Skeletal muscle satellite cell (primary cell): ENCODE measurements around the gene RFTN1.

Source experiments
- H3K27me3 ChIP-seq: 2 replicates; pipeline ENCODE4 v1.7.0; 2013; ENCODE audit warnings: low read length; ENCODE audit not compliant: control insufficient read depth, insufficient read depth
- H3K36me3 ChIP-seq: 2 replicates; pipeline ENCODE4 v1.7.0; 2013; ENCODE audit warnings: mild to moderate bottlenecking, control low read depth, low read length; ENCODE audit not compliant: insufficient read depth
- H3K4me1 ChIP-seq: 2 replicates; pipeline ENCODE4 v1.7.0; 2013; ENCODE audit warnings: low read length; ENCODE audit not compliant: control insufficient read depth, insufficient read depth
- H3K4me2 ChIP-seq: 2 replicates; pipeline ENCODE4 v1.7.0; 2013; ENCODE audit warnings: mild to moderate bottlenecking, low read length
- H3K4me3 ChIP-seq: 2 replicates; pipeline ENCODE4 v1.7.0; 2013; ENCODE audit warnings: low read length
- H3K9ac ChIP-seq: 2 replicates; pipeline ENCODE4 v1.7.0; 2013; ENCODE audit warnings: mild to moderate bottlenecking, low read depth, low read length, moderate library complexity
- H3K9me3 ChIP-seq: replicated peaks from 2 replicates; pipeline ENCODE4 v1.7.0; 2013; ENCODE audit warnings: mild to moderate bottlenecking, control low read depth, low read length

The RFTN1 gene

DNA sequence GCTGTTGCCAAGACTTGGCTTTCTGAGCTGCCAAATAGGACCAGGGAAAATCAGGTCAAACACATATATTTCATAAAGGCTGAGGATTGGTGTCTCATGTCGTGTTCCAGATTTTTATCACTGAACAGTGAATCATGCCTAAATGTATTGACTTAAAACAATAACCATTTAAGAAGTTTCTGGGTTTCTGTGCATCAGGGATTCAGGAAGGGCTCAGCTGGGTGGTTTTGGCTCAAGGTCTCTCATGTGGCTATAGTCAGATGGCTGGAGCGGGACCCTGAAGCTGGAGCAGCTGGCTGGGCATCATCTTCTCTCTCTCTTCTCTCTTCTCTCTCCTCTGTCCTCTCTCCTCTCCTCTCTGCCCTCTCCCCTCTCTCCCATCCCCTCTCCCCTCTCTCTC lies 10.7 kb upstream of the RFTN1 start:
- Histone ChIP-seq H3K27me3 (peaks cover 12% of the 10 kb centered on the region), H3K9ac (no peak overlapping the region), H3K9me3 (peaks cover 9% of the 10 kb centered on the region), H3K36me3 (no peaks in the 10 kb centered on the region), H3K4me1 (no peaks in the 10 kb centered on the region), H3K4me2 (no peak overlapping the region), H3K4me3 (no peak overlapping the region)

DNA sequence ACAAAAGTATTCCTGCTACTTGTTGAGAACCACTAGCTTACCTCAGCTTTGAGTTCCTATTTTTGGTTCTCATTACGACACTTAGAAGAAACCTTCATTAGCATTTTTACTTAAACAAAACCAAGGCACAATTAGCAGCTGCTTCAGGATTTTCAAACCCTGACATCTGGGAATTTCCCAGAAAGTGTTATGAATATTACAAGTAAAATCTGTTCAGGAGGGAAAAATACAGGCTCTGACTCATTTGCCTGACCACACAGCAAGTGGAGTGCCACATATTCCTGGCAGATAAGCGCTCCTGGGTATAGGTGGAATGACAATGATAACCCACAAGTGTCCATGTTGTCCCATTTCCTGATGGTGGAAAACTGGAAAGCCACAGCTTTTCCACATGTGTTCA lies 10.3 kb upstream of the RFTN1 start:
- no peaks in the 10 kb centered on the region for H3K4me1 ChIP-seq
- no peak overlapping the region for H3K9ac ChIP-seq
- H3K36me3 ChIP-seq, result no peaks in the 10 kb centered on the region
- H3K9me3 ChIP-seq, result peaks cover 9% of the 10 kb centered on the region
- peaks cover 15% of the 10 kb centered on the region for H3K27me3 ChIP-seq
- H3K4me3 ChIP-seq, result no peak overlapping the region
- no peak overlapping the region for H3K4me2 ChIP-seq

DNA sequence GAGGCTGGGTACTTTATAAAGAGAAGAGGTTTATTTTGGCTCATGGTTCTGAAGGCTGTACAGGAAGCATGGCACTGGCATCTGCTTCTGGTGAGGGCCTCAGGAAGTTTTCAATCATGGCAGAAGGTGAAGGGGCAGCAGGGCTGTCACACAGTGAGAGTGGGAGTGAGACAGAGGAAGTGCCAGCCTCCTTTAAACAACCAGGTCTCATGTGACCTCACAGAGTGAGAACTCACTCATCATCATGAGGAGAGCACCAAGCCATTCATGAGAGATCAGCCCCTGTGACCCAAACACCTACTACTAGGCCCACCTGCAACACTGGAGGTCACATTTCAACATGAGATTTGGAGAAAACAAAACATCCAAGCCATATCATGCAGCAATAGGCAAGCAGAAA lies 9.3 kb upstream of the RFTN1 start:
- H3K9ac ChIP-seq, result no peak overlapping the region
- H3K4me3 ChIP-seq, result no peak overlapping the region
- H3K36me3 ChIP-seq, result no peaks in the 10 kb centered on the region
- peaks cover 15% of the 10 kb centered on the region for H3K27me3 ChIP-seq
- peaks cover 9% of the 10 kb centered on the region for H3K9me3 ChIP-seq
- no peak overlapping the region for H3K4me2 ChIP-seq
- H3K4me1 ChIP-seq, result no peaks in the 10 kb centered on the region

DNA sequence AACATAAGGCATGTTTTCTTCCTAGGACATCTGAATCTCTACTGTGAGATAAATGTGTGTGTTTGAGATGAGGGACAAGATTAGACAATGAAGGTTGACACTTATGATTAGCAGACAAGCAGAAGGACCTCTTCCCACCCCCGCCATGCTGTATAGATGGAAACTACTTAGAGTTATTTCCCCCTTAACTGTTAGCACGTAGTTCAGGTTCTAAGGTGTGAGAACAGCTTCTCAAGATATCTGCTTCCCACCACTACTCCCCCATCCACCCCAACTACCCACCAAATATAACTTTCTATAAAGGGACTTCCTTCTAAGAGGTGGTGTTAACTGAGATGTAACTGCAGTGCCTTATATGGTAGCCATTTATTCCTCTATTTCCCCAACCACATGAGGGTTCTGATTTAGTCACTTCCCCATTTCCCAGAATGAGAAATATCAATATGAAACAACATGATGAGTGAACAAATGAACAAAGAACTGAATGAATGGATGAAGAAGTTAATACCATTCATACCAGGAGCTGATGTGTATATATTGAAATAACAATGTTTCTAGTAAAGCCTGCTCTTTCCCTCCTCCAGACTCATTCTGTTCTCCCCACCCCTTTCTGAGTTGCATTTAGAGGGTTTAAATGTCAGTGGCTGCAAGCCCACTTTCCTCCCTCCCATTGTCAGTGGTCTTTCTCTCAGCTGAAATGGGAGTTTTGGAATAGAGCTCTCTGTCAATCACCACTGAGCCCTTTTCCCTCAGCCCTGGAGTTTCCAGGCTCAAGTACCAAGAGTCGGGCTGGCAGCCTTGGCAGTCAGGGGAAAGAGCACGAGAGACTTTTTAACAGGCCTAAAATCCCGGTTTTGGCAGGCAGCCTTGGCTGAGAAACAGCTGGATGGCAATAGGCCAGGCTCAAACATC lies 7.7 kb upstream of the RFTN1 start:
- Histone ChIP-seq H3K36me3 (no peaks in the 10 kb centered on the region), H3K4me2 (no peak overlapping the region), H3K4me3 (no peak overlapping the region), H3K9me3 (peaks cover 9% of the 10 kb centered on the region), H3K9ac (no peak overlapping the region), H3K4me1 (peaks cover 8% of the 10 kb centered on the region), H3K27me3 (peaks cover 15% of the 10 kb centered on the region)

DNA sequence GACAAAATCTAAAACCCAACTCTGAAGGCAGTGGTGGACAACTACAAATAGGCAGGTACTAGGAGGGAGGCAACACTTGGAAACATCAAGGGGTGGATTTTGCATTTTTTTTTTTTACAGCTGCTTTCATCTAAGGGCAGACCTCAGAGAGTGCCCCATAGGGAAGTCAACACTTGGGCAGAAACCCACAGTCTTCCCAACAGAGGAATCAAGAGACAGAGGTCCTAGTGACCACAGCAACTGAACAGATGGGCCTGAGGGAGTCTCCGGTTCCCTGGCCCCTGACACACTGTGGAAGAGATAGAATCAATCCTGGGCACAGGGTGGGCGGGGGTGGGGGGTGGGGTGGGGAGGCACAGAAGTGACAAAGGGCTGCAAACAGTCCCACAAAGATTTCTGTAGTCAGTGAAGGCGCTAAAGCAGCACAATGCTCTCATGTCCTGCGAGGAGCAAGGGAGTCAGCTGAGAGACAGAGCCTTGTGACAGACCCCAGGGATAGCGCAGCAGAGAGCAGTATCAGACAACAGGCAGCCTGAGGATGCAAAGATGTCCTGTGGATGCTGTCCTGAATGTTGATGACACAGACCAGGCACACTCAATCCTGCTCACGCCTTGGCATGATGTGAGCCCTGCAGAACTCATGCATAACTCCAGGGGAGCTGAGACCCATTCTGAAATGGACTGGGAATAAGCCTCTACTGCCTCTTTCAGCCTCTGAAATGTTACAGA lies 6.9 kb upstream of the RFTN1 start:
- no peak overlapping the region for H3K4me2 ChIP-seq

DNA sequence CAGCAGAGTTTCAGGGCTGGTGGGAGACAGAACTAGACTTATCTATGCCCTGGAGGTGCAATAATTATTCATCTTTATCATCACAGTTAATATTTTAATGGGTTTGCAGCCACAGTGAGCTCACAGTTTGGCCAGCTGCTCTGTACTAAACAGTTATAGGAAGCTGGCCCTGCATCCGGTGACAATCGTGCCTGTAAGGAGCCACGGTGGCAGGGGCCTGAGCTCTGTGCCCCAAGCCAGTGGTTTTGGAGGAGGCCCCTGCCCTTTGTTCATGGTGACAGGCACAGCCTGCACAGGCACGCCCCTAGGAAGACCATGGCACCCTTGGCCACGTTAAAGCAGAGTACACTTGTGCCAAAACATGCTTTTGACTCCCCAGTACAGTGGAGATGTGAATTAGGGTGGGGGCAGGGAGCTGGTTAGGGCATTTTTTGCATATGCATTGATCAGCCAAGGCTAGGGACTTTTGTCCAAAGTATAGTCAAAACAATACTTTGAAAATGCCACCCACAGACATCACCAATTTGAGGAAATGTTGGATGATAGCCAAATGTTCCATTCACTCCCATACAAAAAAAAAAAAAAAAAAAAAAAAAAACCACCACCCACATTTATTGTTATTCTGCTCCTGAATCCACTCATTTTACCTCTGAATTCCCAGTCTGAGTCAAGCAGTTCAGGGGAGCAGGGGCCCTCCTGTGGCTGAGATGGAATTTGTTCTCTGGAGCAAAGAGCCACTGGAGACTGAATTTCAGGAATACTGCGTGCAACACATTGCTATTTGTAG lies 3.4 kb upstream of the RFTN1 start:
- peaks cover 15% of the 10 kb centered on the region for H3K27me3 ChIP-seq

More for the DNA sequence above, 6.9 kb upstream of the RFTN1 start:
- Histone ChIP-seq H3K4me3 (no peak overlapping the region), H3K36me3 (no peaks in the 10 kb centered on the region), H3K27me3 (peaks cover 15% of the 10 kb centered on the region), H3K9ac (no peak overlapping the region), H3K4me1 (peaks cover 8% of the 10 kb centered on the region), H3K9me3 (peaks cover 9% of the 10 kb centered on the region)

DNA sequence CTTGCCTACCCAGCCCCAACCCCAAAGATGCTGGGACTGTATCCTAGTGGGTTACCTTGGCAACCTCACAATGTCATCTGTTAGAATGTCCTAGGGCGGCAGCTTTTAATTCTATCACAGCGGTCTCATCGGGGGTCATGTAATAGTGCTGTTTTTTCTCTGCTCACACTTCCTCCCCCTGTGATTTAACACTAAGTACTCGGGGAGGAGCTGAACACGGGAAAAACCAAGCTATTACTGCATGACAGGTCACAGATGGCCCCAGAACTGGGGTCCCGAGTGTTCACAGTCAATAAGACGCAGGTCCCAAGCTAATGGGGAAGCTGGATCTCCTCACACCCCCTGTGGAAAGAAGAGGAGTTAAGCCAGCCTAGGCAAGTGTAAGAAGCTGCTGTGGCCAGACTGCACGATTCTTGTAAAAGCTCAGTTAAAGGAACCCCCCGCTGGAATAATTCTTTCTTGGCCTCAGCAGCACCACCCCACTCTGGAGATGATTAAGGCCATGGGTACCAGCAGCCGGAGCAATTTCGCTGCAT lies 2.5 kb upstream of the RFTN1 start:
- H3K4me3 ChIP-seq, result no peak overlapping the region
- peaks cover 26% of the 10 kb centered on the region for H3K4me1 ChIP-seq
- H3K9me3 ChIP-seq, result no peaks in the 10 kb centered on the region
- H3K9ac ChIP-seq, result no peak overlapping the region
- H3K36me3 ChIP-seq, result no peaks in the 10 kb centered on the region
- peaks cover 8% of the 10 kb centered on the region for H3K27me3 ChIP-seq
- H3K4me2 ChIP-seq, result no peak overlapping the region

More for the DNA sequence above, 3.4 kb upstream of the RFTN1 start:
- no peaks in the 10 kb centered on the region for H3K9me3 ChIP-seq
- H3K36me3 ChIP-seq, result no peaks in the 10 kb centered on the region
- H3K4me1 ChIP-seq, result peaks cover 17% of the 10 kb centered on the region
- H3K4me2 ChIP-seq, result no peak overlapping the region
- no peak overlapping the region for H3K9ac ChIP-seq
- H3K4me3 ChIP-seq, result no peak overlapping the region

DNA sequence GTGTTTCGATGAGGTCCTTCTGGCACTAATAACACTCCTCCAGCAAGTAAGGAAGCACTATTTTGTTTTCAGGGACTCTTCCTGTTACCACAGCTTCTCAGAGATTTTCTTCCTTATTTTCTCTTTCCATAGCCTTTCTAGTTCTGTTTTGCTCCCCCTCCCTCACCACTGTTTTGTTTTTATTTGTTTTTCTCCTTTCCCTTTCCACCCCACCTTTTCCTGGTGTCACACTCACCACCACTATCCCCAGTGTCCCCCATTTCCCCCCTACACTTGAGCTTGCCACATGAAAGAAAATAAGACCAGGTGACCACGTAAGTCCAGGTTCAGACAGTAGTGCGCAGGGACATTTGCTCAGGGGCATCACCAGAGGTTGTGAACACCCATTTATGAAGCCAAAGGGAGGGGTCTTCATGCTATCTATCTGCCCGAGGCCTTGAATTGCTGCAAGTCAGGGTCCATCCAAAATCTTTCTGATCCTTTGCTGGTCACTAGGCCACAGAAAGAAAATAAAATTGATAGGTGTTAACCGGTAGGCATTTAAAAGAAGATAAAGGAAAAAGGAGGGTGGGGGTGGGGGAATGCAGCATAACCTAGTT lies 1.4 kb upstream of the RFTN1 start:
- Histone ChIP-seq H3K4me3 (no peak overlapping the region), H3K36me3 (no peaks in the 10 kb centered on the region), H3K4me1 (peaks cover 37% of the 10 kb centered on the region), H3K9me3 (no peaks in the 10 kb centered on the region), H3K9ac (no peak overlapping the region), H3K4me2 (no peak overlapping the region), H3K27me3 (peaks cover 5% of the 10 kb centered on the region)

DNA sequence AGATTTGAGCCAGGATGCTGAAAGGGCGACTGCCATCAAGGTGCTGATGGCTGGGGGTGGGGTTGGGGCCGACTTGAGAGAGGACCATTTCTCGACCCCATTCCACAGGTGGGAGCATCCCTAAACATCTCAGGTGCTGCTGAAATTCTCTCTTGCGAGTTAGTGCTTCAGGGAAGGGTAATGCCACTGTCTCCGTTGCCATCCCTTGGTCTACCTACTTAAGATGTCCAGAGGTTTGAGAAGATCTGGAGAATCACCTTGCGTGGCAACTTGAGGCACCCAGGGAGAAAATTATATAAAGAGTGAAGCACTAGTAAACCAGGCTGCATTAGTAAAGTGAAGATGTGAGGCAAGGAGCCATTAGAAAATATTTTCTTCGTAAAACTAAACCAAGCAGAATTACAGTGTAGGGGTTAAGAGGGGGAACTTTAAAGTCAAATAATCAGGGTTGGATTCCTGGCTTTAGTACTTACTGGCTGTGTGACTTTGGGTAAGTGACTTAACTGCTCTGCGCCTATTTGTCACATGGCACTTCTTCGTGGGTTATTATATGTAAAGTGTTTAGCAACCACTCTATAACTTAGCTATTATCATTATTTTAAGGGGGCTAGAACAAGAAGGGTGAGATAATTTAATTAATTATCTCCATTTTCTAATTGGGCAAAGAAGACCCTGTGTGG lies 662 bp upstream of the RFTN1 start:
- H3K36me3 ChIP-seq, result no peaks in the 10 kb centered on the region
- H3K9me3 ChIP-seq, result no peaks in the 10 kb centered on the region
- H3K9ac ChIP-seq, result peak overlapping the region; percentile 97
- H3K4me3 ChIP-seq, result peak overlapping the region; percentile 97
- peak overlapping the region; percentile 97 for H3K4me2 ChIP-seq
- peaks cover 2% of the 10 kb centered on the region for H3K27me3 ChIP-seq
- peaks cover 43% of the 10 kb centered on the region for H3K4me1 ChIP-seq

DNA sequence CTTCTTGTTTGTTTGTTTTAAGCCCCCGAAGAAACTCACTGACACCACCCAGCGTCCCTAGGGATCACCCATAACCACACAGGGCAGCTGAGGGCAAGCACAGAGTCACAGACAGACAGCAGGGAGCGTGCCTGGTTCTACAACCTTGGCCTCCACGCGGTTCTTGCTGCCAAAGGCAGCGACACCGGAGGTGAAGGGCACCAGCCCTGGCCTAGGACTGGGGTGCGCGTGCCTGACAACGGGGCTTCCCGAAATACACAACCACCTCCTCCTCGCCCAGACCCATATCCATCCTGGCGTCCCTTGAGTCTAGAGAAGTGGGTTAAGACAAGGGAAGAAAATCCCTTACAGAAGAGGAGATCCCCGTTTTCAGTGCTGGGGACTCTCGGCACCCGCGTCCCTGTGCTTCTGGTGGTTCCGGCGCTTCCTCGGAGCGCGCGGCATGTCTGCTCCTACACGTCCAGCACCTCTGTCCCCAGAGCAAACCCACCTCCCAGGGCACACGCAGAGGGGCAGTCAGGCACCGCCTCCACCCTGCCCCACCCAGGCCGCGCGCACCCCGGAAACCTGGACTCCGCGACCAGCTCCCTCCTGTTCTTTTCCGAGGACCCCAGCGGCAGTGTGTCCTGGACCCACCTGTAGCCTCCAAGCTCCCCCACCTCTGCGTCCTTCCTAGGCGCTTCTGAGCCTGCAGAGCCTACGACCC lies 911 bp downstream of the RFTN1 start:
- Histone ChIP-seq H3K9ac (peak overlapping the region; percentile 97), H3K9me3 (no peaks in the 10 kb centered on the region), H3K4me2 (peak overlapping the region; percentile 97), H3K27me3 (no peaks in the 10 kb centered on the region), H3K4me3 (peak overlapping the region; percentile 97), H3K36me3 (no peaks in the 10 kb centered on the region), H3K4me1 (peaks cover 47% of the 10 kb centered on the region)
